Uterine smooth muscle cell (primary cell): ENCODE measurements around the gene PRG3. TPM values are rescaled to one million over a fixed set of nuclear protein-coding genes. Genes with fewer than 3 reads are reported as not detected.

Experiments used
- total RNA-seq: library from RNA; depleted of rRNA; stranded (reverse); fragments of >200 nt; gene quantifications from 2 replicates; pipeline ENCODE4 v1.2.3, GENCODE V29; 2014

Gene PRG3, protein sequence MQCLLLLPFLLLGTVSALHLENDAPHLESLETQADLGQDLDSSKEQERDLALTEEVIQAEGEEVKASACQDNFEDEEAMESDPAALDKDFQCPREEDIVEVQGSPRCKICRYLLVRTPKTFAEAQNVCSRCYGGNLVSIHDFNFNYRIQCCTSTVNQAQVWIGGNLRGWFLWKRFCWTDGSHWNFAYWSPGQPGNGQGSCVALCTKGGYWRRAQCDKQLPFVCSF
- total RNA-seq = not detected in 2 replicates

DNA sequence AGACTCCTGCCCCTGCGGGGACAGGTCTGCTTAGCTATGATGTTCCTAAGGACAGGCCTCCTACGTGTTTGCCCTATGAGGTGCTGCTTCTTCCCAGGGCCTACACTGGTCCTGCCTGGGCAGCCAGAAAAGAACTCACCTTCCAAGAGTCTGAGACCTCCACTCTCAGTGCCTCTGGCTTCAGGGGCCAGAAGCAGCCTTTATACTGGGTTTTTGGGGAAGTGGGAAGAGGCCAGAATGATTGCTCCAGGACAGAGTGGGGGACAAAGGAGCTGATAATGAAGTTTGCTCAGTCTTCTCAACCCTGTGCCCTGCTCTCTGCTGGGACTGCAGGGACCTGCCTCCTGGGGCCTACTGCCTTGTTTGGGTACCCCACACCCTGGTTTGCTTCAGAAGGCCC is at the start of gene PRG3:
PRG3 (minus strand) TSS at position 176 of the 400 bp plus-strand sequence. CDS start 442 bp downstream, outside the sequence.

DNA sequence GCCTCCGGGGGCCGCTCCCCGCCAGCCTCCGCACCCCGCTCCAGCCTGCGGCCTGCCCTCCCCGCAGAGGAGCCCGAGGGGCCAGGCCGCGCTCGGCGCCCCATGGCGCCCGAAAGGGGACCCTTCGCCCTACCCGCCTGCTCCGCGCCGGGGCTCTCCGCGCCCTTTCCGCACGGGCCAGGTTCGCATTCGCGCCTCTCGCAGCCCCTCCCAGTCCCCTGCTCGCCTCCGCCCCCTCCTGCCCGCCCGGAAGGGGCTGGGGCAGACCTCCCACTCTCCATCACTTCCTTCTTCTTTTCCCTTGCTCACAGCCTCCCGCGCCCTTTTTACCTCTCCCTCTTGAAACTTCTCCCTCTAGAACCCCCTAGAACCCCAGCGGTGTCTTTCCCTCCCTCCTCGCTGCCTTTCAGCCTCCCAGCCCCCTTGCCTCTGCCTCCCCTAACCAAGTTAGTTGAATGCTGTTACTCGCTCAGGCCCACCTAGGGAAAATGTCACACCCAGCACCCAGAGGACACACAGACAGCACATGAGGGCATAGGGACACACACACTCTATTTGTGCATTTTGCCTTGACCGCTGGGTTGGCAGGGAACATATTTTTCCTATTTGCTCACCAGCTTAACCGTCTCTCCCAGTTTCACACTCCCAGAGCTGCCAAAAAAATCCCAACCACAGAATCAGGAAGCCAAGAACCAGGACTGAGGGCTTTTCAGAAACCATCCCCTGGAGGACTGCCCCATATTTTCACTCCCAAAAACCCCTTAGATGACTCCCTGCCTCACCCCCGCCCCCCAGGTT is 46.2 kb upstream of the PRG3 start, which contains the start of gene SLC43A3:
SLC43A3 (minus strand) TSS at position 193 of the 798 bp plus-strand sequence. CDS start 949 bp downstream, outside the sequence.

DNA sequence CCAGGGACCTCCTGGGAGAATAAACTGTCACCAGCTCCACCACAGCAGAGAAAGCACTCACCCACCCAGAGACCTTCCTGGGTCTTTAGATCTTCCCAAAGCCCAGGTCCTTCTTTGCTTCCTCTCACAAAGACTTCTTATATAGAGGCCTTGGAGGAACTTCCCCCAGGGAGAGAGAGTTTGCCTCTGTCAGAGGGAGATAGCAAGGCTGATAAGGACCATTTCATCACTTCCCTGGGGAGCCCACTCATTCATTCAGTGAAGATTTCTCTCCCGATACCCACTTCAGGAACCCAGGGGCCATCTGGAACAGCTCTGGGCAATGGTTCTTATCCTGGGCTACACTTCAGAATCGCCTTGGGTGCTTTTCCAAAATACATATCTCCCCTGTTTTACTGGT is 9.6 kb upstream of the PRG3 start, which contains the start of gene PRG2:
PRG2 (minus strand) TSS at position 116 of the 400 bp plus-strand sequence. CDS start 706 bp downstream, outside the sequence.

DNA sequence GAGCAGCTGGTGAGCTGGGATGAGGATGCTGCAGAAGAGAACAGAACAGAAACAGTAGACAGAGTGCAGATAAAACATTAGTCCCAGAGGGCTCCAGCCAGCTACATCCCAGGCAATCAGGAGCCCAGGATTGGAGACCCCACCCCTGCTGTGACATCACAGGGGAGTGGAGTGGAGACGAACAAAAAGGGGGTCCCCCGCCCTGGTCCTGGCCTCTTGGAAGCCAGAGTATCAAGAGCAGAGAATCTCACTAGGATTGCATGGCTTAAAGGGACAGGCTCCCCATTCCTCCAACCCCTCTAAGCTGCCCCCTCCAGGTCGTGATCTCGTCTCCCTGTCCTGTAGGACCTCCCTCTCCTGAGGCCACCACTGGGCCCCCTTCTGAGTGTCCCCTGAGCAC is 42.8 kb downstream of the PRG3 start, which contains the start of gene P2RX3:
P2RX3 (plus strand) TSS at position 211 of the 400 bp plus-strand sequence. CDS start 199 bp downstream, outside the sequence.

DNA sequence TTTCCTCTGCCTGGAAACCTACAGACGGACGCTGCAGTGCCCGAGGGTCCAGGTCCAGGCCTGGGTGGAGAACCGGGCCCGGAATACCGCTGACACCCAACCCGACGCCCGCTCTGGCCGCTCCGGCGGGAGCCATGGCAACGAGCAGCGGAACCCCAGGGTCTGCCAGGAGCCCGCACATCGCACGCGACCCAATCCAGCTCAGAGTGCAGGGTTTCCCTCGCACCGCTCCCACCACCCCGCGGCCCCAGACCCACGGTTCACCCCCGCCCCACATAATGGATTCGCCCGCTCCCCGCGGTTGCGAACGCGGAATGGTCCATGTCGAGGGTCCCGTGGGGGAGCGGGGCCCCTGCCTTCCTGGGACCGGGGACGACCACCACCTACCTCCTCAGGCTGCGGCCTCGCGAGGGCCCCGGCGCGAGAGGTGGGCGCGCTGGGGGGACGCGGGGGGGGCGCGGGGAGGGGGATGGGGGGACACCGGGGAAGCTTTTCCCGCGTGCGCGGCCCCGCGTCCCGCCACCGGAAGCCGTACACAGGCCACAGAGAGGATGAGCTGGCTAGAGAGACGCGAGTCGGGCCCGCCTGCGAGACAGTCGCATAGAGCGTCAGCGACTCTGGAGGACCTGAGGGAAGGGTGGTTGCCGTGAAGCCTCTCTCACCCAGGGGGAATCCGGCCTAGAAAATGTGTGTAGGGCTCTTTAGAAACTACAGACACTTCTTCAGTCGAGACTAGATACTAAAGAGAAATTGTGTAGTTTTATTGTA is 45.4 kb downstream of the PRG3 start, which contains the start of gene SSRP1:
SSRP1 (minus strand) TSS at position 550 of the 768 bp plus-strand sequence. CDS start 771 bp downstream, outside the sequence.

Other genes starting within 250 kb of the PRG3 start
- gene LRRC55, start 199.2 kb downstream of the PRG3 start, total RNA-seq = not detected in 2 replicates
- gene APLNR, start 143.9 kb downstream of the PRG3 start, total RNA-seq = not detected in 2 replicates
- 90.4 and 93.2 TPM in 2 replicates for gene TNKS1BP1, start 56.2 kb downstream of the PRG3 start, total RNA-seq
- gene SSRP1, start 45.3 kb downstream of the PRG3 start, total RNA-seq = 79.5 and 155 TPM in 2 replicates
- not detected in 2 replicates for gene P2RX3, start 42.8 kb downstream of the PRG3 start, total RNA-seq
- gene PRG2, start 9.5 kb upstream of the PRG3 start, total RNA-seq = 0.11 and 0.37 TPM in 2 replicates
- 85.2 and 98.7 TPM in 2 replicates for gene SLC43A3, start 46.0 kb upstream of the PRG3 start, total RNA-seq
- gene RTN4RL2, start 79.4 kb upstream of the PRG3 start, total RNA-seq = under 0.01 and 0.25 TPM in 2 replicates
- gene SLC43A1, start 134.6 kb upstream of the PRG3 start, total RNA-seq = 18.0 and 22.5 TPM in 2 replicates
- 47.5 and 65.8 TPM in 2 replicates for gene TIMM10, start 149.6 kb upstream of the PRG3 start, total RNA-seq
- not detected in 2 replicates for gene SMTNL1, start 156.4 kb upstream of the PRG3 start, total RNA-seq
- gene UBE2L6, start 186.5 kb upstream of the PRG3 start, total RNA-seq = 36.4 and 50.7 TPM in 2 replicates
- 4.3 and 9.6 TPM in 2 replicates for gene SERPING1, start 216.5 kb upstream of the PRG3 start, total RNA-seq